KMS-11 (cell line): ENCODE results near the gene ZNF266.

Experiments used
- H2AFZ ChIP-seq: fragments of 200-600 bp; sonication (generic); 2 replicates; pipeline ENCODE4 v1.6.1; 2016; ENCODE audit warnings: antibody characterized with exemption, mixed run types, low read depth
- H3K27ac ChIP-seq: fragments of 200-600 bp; sonication (generic); 2 replicates; pipeline ENCODE4 v1.6.1; 2016; ENCODE audit warnings: mild to moderate bottlenecking, mixed run types
- H3K27me3 ChIP-seq: fragments of 200-600 bp; sonication (generic); 2 replicates; pipeline ENCODE4 v1.6.1; 2017; ENCODE audit warnings: mild to moderate bottlenecking, low read depth, mixed run types, moderate library complexity; ENCODE audit not compliant: insufficient read depth
- H3K36me3 ChIP-seq: fragments of 200-600 bp; sonication (generic); 2 replicates; pipeline ENCODE4 v1.6.1; 2017; ENCODE audit warnings: mild to moderate bottlenecking, mixed run types; ENCODE audit not compliant: insufficient read depth
- H3K4me1 ChIP-seq: fragments of 200-600 bp; sonication (generic); 2 replicates; pipeline ENCODE4 v1.6.1; 2016; ENCODE audit warnings: mild to moderate bottlenecking, low read depth, mixed run types; ENCODE audit not compliant: poor library complexity, severe bottlenecking
- H3K4me2 ChIP-seq: fragments of 200-600 bp; sonication (generic); 2 replicates; pipeline ENCODE4 v1.7.0; 2016; ENCODE audit warnings: mild to moderate bottlenecking, mixed run types
- H3K4me3 ChIP-seq: fragments of 200-600 bp; sonication (generic); IDR thresholded peaks from 2 replicates; pipeline ENCODE4 v1.6.1; 2017; ENCODE audit warnings: low read depth, low read length, mixed read lengths; ENCODE audit not compliant: insufficient read depth
- H3K79me2 ChIP-seq: fragments of 200-600 bp; sonication (generic); 2 replicates; pipeline ENCODE4 v1.6.1; 2016; ENCODE audit warnings: low read depth, mixed run types; ENCODE audit not compliant: insufficient read depth
- H3K9ac ChIP-seq: fragments of 200-600 bp; sonication (generic); 2 replicates; pipeline ENCODE4 v1.6.1; 2016; ENCODE audit warnings: mild to moderate bottlenecking, mixed run types
- H4K20me1 ChIP-seq: fragments of 200-600 bp; sonication (generic); 2 replicates; pipeline ENCODE4 v1.6.1; 2016; ENCODE audit warnings: mild to moderate bottlenecking, mixed run types; ENCODE audit not compliant: insufficient read depth
- TF ChIP-seq, protein P1 (sequence below): fragments of 200-600 bp; sonication (generic); conservative IDR thresholded peaks from 2 replicates; pipeline ENCODE4 v1.6.1; 2017; ENCODE audit warnings: low read depth, mild to moderate bottlenecking, antibody characterized with exemption, low read length, moderate library complexity, mixed read lengths

ZNF266 gene

DNA sequence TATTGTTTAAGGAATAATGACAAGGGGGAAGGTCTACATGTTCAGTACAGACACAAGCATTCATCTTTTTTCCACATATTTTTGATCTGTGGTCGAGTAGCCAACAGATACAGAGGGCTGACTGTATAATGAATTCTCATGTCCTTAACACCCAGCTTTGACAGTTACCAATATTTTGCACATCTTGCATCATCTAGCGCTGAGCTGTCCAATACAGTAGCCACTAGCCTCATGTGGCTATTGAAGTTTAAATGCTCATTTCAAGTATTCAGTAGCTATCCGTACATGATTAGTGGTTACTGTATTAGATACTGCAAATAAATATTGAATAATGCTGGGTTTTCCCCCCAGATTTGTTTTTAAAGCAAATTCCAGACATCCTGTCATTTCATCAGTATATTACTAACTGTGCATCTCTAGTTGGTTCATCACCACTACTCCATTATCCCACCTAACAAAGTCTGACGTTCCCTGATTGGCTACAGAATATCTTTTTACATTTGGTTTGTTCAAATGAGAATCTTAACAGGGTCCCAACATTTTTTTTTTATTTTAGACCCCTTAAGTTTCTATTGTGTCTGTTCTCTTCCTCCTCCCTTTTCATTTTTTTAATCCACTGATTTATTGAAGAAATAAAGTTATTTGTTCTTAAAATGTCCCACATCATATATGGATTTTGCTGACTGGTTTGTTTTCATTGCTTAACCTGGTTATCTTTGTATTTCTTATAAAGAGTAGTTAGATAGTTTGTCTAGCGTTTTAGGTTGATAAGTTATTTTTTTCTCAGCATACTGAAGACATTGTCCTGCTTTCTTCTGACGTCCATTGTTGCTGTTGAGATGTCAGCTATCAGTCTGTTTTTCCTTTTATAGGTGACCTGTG, 64.4 kb downstream of the ZNF266 start:
- no peak overlapping the region for H3K9ac ChIP-seq

DNA sequence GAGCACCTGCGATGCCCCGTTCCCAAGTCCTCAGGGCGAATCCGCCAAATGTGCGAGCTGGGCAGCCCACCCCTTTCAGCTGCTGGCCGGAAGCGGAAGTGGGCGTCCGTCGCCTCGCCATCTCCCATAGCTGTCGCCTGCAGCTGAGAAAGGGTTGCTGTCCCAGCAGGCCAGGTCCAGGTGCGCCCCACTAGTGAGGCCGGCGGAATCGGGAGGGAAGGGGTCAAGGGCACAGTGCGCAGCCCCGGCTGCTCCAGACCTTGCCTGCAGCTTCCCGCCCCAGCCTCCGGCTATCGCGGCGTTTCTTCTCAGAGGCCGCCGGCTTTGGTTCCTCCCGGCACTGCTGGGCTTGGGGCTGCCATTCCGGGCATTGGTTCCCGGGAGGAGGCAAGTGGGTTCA, 72.5 kb downstream of the ZNF266 start, which contains the start of gene ZNF177:
TSS of gene ZNF177 (plus strand) at position 109 of the 400 bp plus-strand sequence. CDS start 15,299 bp downstream, outside the sequence.
- no peak within 1 kb of the TSS for H3K4me3 ChIP-seq

More for the DNA sequence above, 64.4 kb downstream of the ZNF266 start:
- Histone ChIP-seq H3K79me2 (no peaks in the 10 kb centered on the region), H4K20me1 (no peaks in the 10 kb centered on the region), H2AFZ (no peak overlapping the region), H3K36me3 (no peaks in the 10 kb centered on the region), H3K4me1 (no peaks in the 10 kb centered on the region), H3K4me3 (no peak overlapping the region), H3K27ac (no peak overlapping the region), H3K27me3 (no peaks in the 10 kb centered on the region), H3K4me2 (no peak overlapping the region)
- TF ChIP-seq, protein P1, sequence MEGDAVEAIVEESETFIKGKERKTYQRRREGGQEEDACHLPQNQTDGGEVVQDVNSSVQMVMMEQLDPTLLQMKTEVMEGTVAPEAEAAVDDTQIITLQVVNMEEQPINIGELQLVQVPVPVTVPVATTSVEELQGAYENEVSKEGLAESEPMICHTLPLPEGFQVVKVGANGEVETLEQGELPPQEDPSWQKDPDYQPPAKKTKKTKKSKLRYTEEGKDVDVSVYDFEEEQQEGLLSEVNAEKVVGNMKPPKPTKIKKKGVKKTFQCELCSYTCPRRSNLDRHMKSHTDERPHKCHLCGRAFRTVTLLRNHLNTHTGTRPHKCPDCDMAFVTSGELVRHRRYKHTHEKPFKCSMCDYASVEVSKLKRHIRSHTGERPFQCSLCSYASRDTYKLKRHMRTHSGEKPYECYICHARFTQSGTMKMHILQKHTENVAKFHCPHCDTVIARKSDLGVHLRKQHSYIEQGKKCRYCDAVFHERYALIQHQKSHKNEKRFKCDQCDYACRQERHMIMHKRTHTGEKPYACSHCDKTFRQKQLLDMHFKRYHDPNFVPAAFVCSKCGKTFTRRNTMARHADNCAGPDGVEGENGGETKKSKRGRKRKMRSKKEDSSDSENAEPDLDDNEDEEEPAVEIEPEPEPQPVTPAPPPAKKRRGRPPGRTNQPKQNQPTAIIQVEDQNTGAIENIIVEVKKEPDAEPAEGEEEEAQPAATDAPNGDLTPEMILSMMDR, result no peak

More for the DNA sequence above, 72.5 kb downstream of the ZNF266 start, which contains the start of gene ZNF177:
- Histone ChIP-seq H3K4me2 (no peak within 1 kb of the TSS), H3K79me2 (no peaks in the 10 kb centered on the region), H3K27ac (no peak within 1 kb of the TSS), H3K4me1 (no peaks in the 10 kb centered on the region), H3K36me3 (no peaks in the 10 kb centered on the region), H3K9ac (no peak within 1 kb of the TSS), H3K27me3 (no peaks in the 10 kb centered on the region), H2AFZ (no peak within 1 kb of the TSS), H4K20me1 (no peaks in the 10 kb centered on the region)
- TF ChIP-seq, protein P1, result no peak
